GM12878 (cell line): ENCODE data around the gene KDM6A. TPM values are rescaled to one million over a fixed set of nuclear protein-coding genes. Genes with fewer than 3 reads are reported as not detected.
A peak's percentile ranks its signal among the peaks of the same experiment; 100 is the strongest.

ENCODE experiments used
- ATAC-seq: fragments of 200-7000 bp; cut with Tn5 transposase; 3 replicates; pipeline ENCODE4 v1.9.1; 2020; ENCODE audit warnings: mild to moderate bottlenecking, moderate library complexity
- BruUV-seq: library from RNA; stranded (reverse); fragments of 400-500 nt; replicated peaks from 2 replicates; lab custom pipeline; 2021; lab: Mats Ljungman, UMichigan
- CTCF ChIA-PET: fragments of 300-600 bp; sonication (Branson Sonifier 250); formaldehyde crosslinking; extraction: SDS; loops from one replicate; lab custom pipeline; 2021; ENCODE audit warnings: inconsistent platforms; lab: Yijun Ruan, JAX
- POLR2A ChIA-PET: fragments of 350-600 bp; formaldehyde crosslinking; extraction: SDS; loops from one replicate; lab custom pipeline; 2021; ENCODE audit warnings: inconsistent platforms; lab: Charles Lee
- RAD21 ChIA-PET: fragments of 300-600 bp; sonication (Branson Sonifier 250); formaldehyde crosslinking; loops from one replicate; lab custom pipeline; 2023; ENCODE audit warnings: antibody characterized with exemption; ENCODE audit not compliant: unreplicated experiment; lab: Charles Lee
- SMC1A ChIA-PET: fragments of 300-600 bp; sonication (Branson Sonifier 250); formaldehyde crosslinking; loops from one replicate; lab custom pipeline; 2023; ENCODE audit not compliant: unreplicated experiment, uncharacterized antibody; lab: Charles Lee
- DNase-seq: peaks from one replicate; pipeline ENCODE4 v3.0.0-alpha.2; 2011; ENCODE audit warnings: low read depth, low spot score
- FAIRE-seq: peaks from 3 replicates; lab custom pipeline; 2011; peaks lifted over from hg19 to GRCh38; lab: Jason Lieb, UNC
- H2AFZ ChIP-seq: 2 replicates; pipeline ENCODE4 v1.6.0; 2011; ENCODE audit warnings: low read depth, low read length, control low read depth; ENCODE audit not compliant: control insufficient read depth
- H3K27ac ChIP-seq: 2 replicates; pipeline ENCODE4 v1.5.1; 2011; ENCODE audit warnings: control low read depth; ENCODE audit not compliant: control insufficient read depth, insufficient read depth
- H3K27me3 ChIP-seq, 2 experiments: replicated peaks in 1 of 2; 2 replicates each; pipeline versions ENCODE4 v1.6.0 to v1.6.1; 2011; ENCODE audit warnings: low read length in 1 of 2; ENCODE audit not compliant: control insufficient read depth in 2 of 2, insufficient read depth in 2 of 2
- H3K36me3 ChIP-seq, 2 experiments: 2 replicates each; pipeline ENCODE4 v1.5.1; 2011; ENCODE audit warnings: low read length in 1 of 2; ENCODE audit not compliant: control insufficient read depth in 2 of 2, insufficient read depth in 2 of 2
- H3K4me1 ChIP-seq: 2 replicates; pipeline ENCODE4 v1.6.1; 2011; ENCODE audit warnings: mild to moderate bottlenecking, low read length, moderate library complexity, mixed read lengths; ENCODE audit not compliant: control insufficient read depth, insufficient read depth
- H3K4me2 ChIP-seq: 2 replicates; pipeline ENCODE4 v1.6.0; 2011; ENCODE audit warnings: control low read depth; ENCODE audit not compliant: control insufficient read depth, insufficient read depth
- H3K4me3 ChIP-seq: fragments of 200-600 bp; sonication (generic); 2 replicates; pipeline ENCODE4 v1.5.1; 2016
- H3K79me2 ChIP-seq: 2 replicates; pipeline ENCODE4 v1.6.0; 2011; ENCODE audit warnings: low read length; ENCODE audit not compliant: control insufficient read depth, insufficient read depth
- H3K9ac ChIP-seq: 2 replicates; pipeline ENCODE4 v1.8.0; 2011; ENCODE audit warnings: low read length, control low read depth, mixed read lengths; ENCODE audit not compliant: control insufficient read depth, insufficient read depth
- H3K9me3 ChIP-seq: replicated peaks from 3 replicates; pipeline ENCODE4 v1.5.1; 2011; ENCODE audit warnings: mild to moderate bottlenecking, low read length; ENCODE audit not compliant: control insufficient read depth, insufficient read depth
- H4K20me1 ChIP-seq: 2 replicates; pipeline ENCODE4 v1.6.0; 2011; ENCODE audit not compliant: control insufficient read depth, insufficient read depth
- FOXM1 ChIP-seq: IDR thresholded peaks from 2 replicates; pipeline ENCODE4 v1.6.1; 2012; ENCODE audit warnings: low read depth, mild to moderate bottlenecking, inconsistent platforms, low read length, moderate library complexity
- POLR2A ChIP-seq: IDR thresholded peaks from 2 replicates; pipeline ENCODE4 v1.6.1; 2011; ENCODE audit warnings: low read depth, mild to moderate bottlenecking, low read length
- WGBS: methylation state at CpG from one replicate; pipeline ENCODE4 v1.1.6; 2016; ENCODE audit warnings: low lambda C conversion rate; ENCODE audit not compliant: insufficient replicate concordance, insufficient coverage; ENCODE audit errors: missing lambda C conversion rate; 5-methylcytosine and 5-hydroxymethylcytosine counted together
- in situ Hi-C: fragments of 300-500 bp; cut with MboI; formaldehyde crosslinking; loops from 9 replicates; pipeline ENCODE4 v1.14.3; 2018; ENCODE audit warnings: mixed read lengths
- intact Hi-C: fragments of 100-400 bp; cut with micrococcal nuclease; formaldehyde crosslinking; loops from one replicate; pipeline ENCODE4 v1.14.2; 2022; ENCODE audit not compliant: unreplicated experiment
- polyA plus RNA-seq, 11 experiments: library from polyadenylated mRNA; depleted of rRNA in 4 of 11; unstranded in 6 of 11; stranded (reverse) in 5 of 11; fragments of >200 nt; fragmentation: Nextera tagmentation in 4 of 11; fragmentation: Illumina TruSeq in 1 of 11; extraction: Ambion mirVana in 4 of 11; extraction: Trizol in 1 of 11; gene quantifications; 1 replicate in 1 of 11; 2 replicates in 10 of 11; pipeline versions ENCODE4 v1.2.1 to v1.2.3, GENCODE V29; 2011 to 2016; ENCODE audit warnings: inconsistent platforms in 2 of 11, missing spikeins in 2 of 11, low read depth in 1 of 11
- total RNA-seq, 4 experiments: library from RNA; depleted of rRNA in 3 of 4; stranded (reverse); fragments of >200 nt in 3 of 4; fragmentation: Illumina TruSeq in 1 of 4; extraction: Trizol in 1 of 4; gene quantifications; 2 replicates each; pipeline versions ENCODE4 v1.2.1 to v1.2.3, GENCODE V29; 2013 to 2021
- TF ChIP-seq, protein P1 (sequence below): fragments of 450-650 bp; formaldehyde crosslinking; IDR thresholded peaks from 2 replicates; pipeline ENCODE4 v1.5.0; 2022; ENCODE audit warnings: mild to moderate bottlenecking, missing genetic modification characterization
- TF ChIP-seq, protein P2 (sequence below): fragments of 450-650 bp; IDR thresholded peaks from 2 replicates; pipeline ENCODE4 v1.6.1; 2016; ENCODE audit warnings: mild to moderate bottlenecking

The KDM6A gene
- total and polyA plus RNA-seq, 10 of the 15 experiments (the other 5 are each of a cell fraction or from before 2014, with no cell fraction given) = 7.9 to 29.0 (median 20.4) TPM

GRCh38 chrX:44899946-44900345 lies 27.0 kb downstream of the KDM6A start:
- in situ Hi-C loops = loop anchor here (25.0 kb wide), 2 partner anchors 162 to 862 kb away; no protein-coding TSS in a partner anchor
- Histone ChIP-seq H3K9me3 (peaks cover 2% of the 10 kb centered on the region; the same call in 2 of the 3 replicates), H3K4me1 (peaks cover 22% of the 10 kb centered on the region), H3K4me2 (peak overlapping the region; percentile 61; the same call in 1 of the 2 replicates), H3K9ac (no peak overlapping the region; the same call in 1 of the 2 replicates), H3K4me3 (peak overlapping the region; percentile 57; the same call in 1 of the 2 replicates), H3K36me3 (no peaks in the 10 kb centered on the region), H3K27ac (peak overlapping the region; percentile 34), H3K27me3 (no peaks in the 10 kb centered on the region), H2AFZ (no peak overlapping the region), H3K79me2 (peaks cover 94% of the 10 kb centered on the region), H4K20me1 (peaks cover 4% of the 10 kb centered on the region; the same call in 1 of the 2 replicates)
- 1% methylated on average over 4 of the region's 4 CpGs for WGBS
- TF ChIP-seq POLR2A (no peak), FOXM1 (no peak)
- TF ChIP-seq, protein P1, sequence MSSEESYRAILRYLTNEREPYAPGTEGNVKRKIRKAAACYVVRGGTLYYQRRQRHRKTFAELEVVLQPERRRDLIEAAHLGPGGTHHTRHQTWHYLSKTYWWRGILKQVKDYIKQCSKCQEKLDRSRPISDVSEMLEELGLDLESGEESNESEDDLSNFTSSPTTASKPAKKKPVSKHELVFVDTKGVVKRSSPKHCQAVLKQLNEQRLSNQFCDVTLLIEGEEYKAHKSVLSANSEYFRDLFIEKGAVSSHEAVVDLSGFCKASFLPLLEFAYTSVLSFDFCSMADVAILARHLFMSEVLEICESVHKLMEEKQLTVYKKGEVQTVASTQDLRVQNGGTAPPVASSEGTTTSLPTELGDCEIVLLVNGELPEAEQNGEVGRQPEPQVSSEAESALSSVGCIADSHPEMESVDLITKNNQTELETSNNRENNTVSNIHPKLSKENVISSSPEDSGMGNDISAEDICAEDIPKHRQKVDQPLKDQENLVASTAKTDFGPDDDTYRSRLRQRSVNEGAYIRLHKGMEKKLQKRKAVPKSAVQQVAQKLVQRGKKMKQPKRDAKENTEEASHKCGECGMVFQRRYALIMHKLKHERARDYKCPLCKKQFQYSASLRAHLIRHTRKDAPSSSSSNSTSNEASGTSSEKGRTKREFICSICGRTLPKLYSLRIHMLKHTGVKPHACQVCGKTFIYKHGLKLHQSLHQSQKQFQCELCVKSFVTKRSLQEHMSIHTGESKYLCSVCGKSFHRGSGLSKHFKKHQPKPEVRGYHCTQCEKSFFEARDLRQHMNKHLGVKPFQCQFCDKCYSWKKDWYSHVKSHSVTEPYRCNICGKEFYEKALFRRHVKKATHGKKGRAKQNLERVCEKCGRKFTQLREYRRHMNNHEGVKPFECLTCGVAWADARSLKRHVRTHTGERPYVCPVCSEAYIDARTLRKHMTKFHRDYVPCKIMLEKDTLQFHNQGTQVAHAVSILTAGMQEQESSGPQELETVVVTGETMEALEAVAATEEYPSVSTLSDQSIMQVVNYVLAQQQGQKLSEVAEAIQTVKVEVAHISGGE (CRISPR knock-in tag) = no peak
- TF ChIP-seq, protein P2, sequence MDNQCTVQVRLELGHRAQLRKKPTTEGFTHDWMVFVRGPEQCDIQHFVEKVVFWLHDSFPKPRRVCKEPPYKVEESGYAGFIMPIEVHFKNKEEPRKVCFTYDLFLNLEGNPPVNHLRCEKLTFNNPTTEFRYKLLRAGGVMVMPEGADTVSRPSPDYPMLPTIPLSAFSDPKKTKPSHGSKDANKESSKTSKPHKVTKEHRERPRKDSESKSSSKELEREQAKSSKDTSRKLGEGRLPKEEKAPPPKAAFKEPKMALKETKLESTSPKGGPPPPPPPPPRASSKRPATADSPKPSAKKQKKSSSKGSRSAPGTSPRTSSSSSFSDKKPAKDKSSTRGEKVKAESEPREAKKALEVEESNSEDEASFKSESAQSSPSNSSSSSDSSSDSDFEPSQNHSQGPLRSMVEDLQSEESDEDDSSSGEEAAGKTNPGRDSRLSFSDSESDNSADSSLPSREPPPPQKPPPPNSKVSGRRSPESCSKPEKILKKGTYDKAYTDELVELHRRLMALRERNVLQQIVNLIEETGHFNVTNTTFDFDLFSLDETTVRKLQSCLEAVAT = no peak
- POLR2A ChIA-PET = interaction anchor here (1.4 to 3.2 kb wide), 2 partner anchors 25 to 95 kb away, joined by 3 to 24 read pairs; no protein-coding TSS in a partner anchor
- RAD21 ChIA-PET = interaction anchor here (0.7 to 2.4 kb wide), 4 partner anchors 15 to 286 kb away, joined by 3 to 13 read pairs (median 11); partner anchors contain the start of gene KDM6A
- CTCF ChIA-PET = interaction anchor here (1.8 to 2.6 kb wide), 4 partner anchors 12 to 170 kb away, joined by 4 to 12 read pairs (median 10); no protein-coding TSS in a partner anchor
- TSS peak; percentile 17 for BruUV-seq
- FAIRE-seq (no peak), DNase-seq (no peak), ATAC-seq (peak; percentile 14; the same call in 2 of the 3 replicates)
- intact Hi-C loops = loop anchor here (10.0 kb wide), 1 partner anchor 175 kb away; no protein-coding TSS in a partner anchor
- SMC1A ChIA-PET = interaction anchor here (0.7 to 5.1 kb wide), 12 partner anchors 7 to 170 kb away, joined by 3 to 50 read pairs (median 6); partner anchors contain the start of gene KDM6A
